Measurements from ENCODE around the gene PSRC1. TPM values are rescaled to one million over a fixed set of nuclear protein-coding genes. Genes with fewer than 3 reads are reported as not detected.

PSRC1 gene
- total and polyA plus RNA-seq, 2 donors (not counting 3 experiments of a cell fraction or from before 2014, with no cell fraction given), result 25.0 to 29.3 TPM

- no peak overlapping the region for H3K9ac ChIP-seq (replicated peaks; ENCODE audit: extremely low read depth, insufficient read depth, low read length)
- intact Hi-C loops (cut with micrococcal nuclease), result no loop called here
- TF ChIP-seq MYC (IDR thresholded peaks at IDR 0.05; ENCODE audit: low read depth, low read length), result no peak
- TF ChIP-seq POLR2A (IDR thresholded peaks at IDR 0.05; ENCODE audit: low read depth, low read length), result no peak
- POLR2A ChIA-PET, result no interaction called here
- H3K4me1 ChIP-seq (ENCODE audit: control insufficient read depth, extremely low read depth, insufficient read depth, low read length), result no peaks in the 10 kb centered on the region
- no peaks in the 10 kb centered on the region for H3K9me3 ChIP-seq (replicated peaks; ENCODE audit: control insufficient read depth, insufficient read depth, low read length)
- no peak overlapping the region for H3K27ac ChIP-seq (ENCODE audit: insufficient read depth, low read depth, low read length)
- CTCF ChIA-PET, result no interaction called here
- no peaks in the 10 kb centered on the region for H3K79me2 ChIP-seq (ENCODE audit: control insufficient read depth, insufficient read depth, low read length)
- H3K4me2 ChIP-seq (ENCODE audit: insufficient read depth, low read length), result no peak overlapping the region
- TSS peak; percentile 9 for BruUV-seq (replicated peaks)
- H4K20me1 ChIP-seq (replicated peaks; ENCODE audit: control insufficient read depth, extremely low read depth, insufficient read depth, low read length), result no peaks in the 10 kb centered on the region
- no peak overlapping the region for H2AFZ ChIP-seq (ENCODE audit: low read depth, low read length)
- dilution Hi-C loops (cut with MboI; ENCODE audit: extremely low pct_ligation_motif_present, low sequenced_read_pairs), result no loop called here
- FAIRE-seq (no peak), DNase-seq (ENCODE audit: low read depth, low spot score) (no peak)
- H3K9me1 ChIP-seq (replicated peaks; ENCODE audit: control insufficient read depth, extremely low read depth, insufficient read depth, low read length), result no peaks in the 10 kb centered on the region
- H3K4me3 ChIP-seq (replicated peaks in 1 of 3; ENCODE audit: insufficient read depth in 1 of 3, low read depth in 1 of 3, low read length in 3 of 3), result no peak overlapping the region
- no peaks in the 10 kb centered on the region for H3K36me3 ChIP-seq (ENCODE audit: control insufficient read depth in 2 of 2, extremely low read depth in 1 of 2, insufficient read depth in 2 of 2, low read length in 2 of 2)
- H3K27me3 ChIP-seq (ENCODE audit: control insufficient read depth in 2 of 2, insufficient read depth in 2 of 2, low read length in 2 of 2), result peaks cover 4 to 6% of the 10 kb centered on the region in 2 experiments
Measured at GRCh38 chr1:109312978-109313775, 30.2 kb upstream of the PSRC1 start.

GRCh38 chr1:109312246-109312645, 29.3 kb upstream of the PSRC1 start:
- Histone ChIP-seq H3K9ac (replicated peaks; ENCODE audit: extremely low read depth, insufficient read depth, low read length) (no peak overlapping the region), H4K20me1 (replicated peaks; ENCODE audit: control insufficient read depth, extremely low read depth, insufficient read depth, low read length) (no peaks in the 10 kb centered on the region), H3K9me3 (replicated peaks; ENCODE audit: control insufficient read depth, insufficient read depth, low read length) (no peaks in the 10 kb centered on the region), H3K27me3 (ENCODE audit: control insufficient read depth in 2 of 2, insufficient read depth in 2 of 2, low read length in 2 of 2) (peaks cover 4 to 6% of the 10 kb centered on the region in 2 experiments), H3K27ac (ENCODE audit: insufficient read depth, low read depth, low read length) (no peak overlapping the region), H3K4me1 (ENCODE audit: control insufficient read depth, extremely low read depth, insufficient read depth, low read length) (no peaks in the 10 kb centered on the region), H2AFZ (ENCODE audit: low read depth, low read length) (no peak overlapping the region), H3K36me3 (ENCODE audit: control insufficient read depth in 2 of 2, extremely low read depth in 1 of 2, insufficient read depth in 2 of 2, low read length in 2 of 2) (no peaks in the 10 kb centered on the region), H3K9me1 (replicated peaks; ENCODE audit: control insufficient read depth, extremely low read depth, insufficient read depth, low read length) (no peaks in the 10 kb centered on the region), H3K4me2 (ENCODE audit: insufficient read depth, low read length) (no peak overlapping the region), H3K79me2 (ENCODE audit: control insufficient read depth, insufficient read depth, low read length) (no peaks in the 10 kb centered on the region), H3K4me3 (replicated peaks in 1 of 3; ENCODE audit: insufficient read depth in 1 of 3, low read depth in 1 of 3, low read length in 3 of 3) (no peak overlapping the region)
- ChIA-PET POLR2A (no interaction called here), CTCF (no interaction called here)
- intact Hi-C loops (cut with micrococcal nuclease), result no loop called here
- TF ChIP-seq CTCF (IDR thresholded peaks at IDR 0.05; ENCODE audit: extremely low read depth in 1 of 2, insufficient read depth in 1 of 2, low read depth in 1 of 2, low read length in 2 of 2) (no peak), EZH2 (IDR thresholded peaks at IDR 0.05; ENCODE audit: borderline replicate concordance, low read depth, low read length, severe bottlenecking) (no peak), MAX (IDR thresholded peaks at IDR 0.05; ENCODE audit: insufficient read depth, insufficient read length) (no peak), POLR2AphosphoS5 (IDR thresholded peaks at IDR 0.05; ENCODE audit: insufficient read depth, low read depth, low read length) (no peak), GATA2 (IDR thresholded peaks at IDR 0.05; ENCODE audit: insufficient read depth, insufficient read length, low read depth, low read length) (no peak), JUN (IDR thresholded peaks at IDR 0.05; ENCODE audit: borderline replicate concordance, insufficient read depth, insufficient read length, low read depth) (no peak), FOS (IDR thresholded peaks at IDR 0.05; ENCODE audit: borderline replicate concordance, insufficient read depth, low read length) (no peak), MYC (IDR thresholded peaks at IDR 0.05; ENCODE audit: low read depth, low read length) (no peak), POLR2A (IDR thresholded peaks at IDR 0.05; ENCODE audit: low read depth, low read length) (no peak)
- FAIRE-seq, result no peak
- no TSS peak for BruUV-seq (replicated peaks)
- dilution Hi-C loops (cut with MboI; ENCODE audit: extremely low pct_ligation_motif_present, low sequenced_read_pairs), result no loop called here
- no peak for DNase-seq (ENCODE audit: low read depth, low spot score)

Data from endothelial cell of umbilical vein (primary cell).